HepG2 (cell line): ENCODE measurements around the gene PKM. TPM values are rescaled to one million over a fixed set of nuclear protein-coding genes. Genes with fewer than 3 reads are reported as not detected.
A peak's percentile ranks its signal among the peaks of the same experiment; 100 is the strongest.

ENCODE experiments used
- ARNT2 ChIP-seq: sonication (generic); formaldehyde crosslinking; IDR thresholded peaks from 2 replicates; pipeline ENCODE4 v1.8.0; 2022; ENCODE audit warnings: mild to moderate bottlenecking, low read depth, missing genetic modification reagents, moderate library complexity
- ASH2L ChIP-seq: fragments of 300-600, 200-600 bp; sonication (generic); IDR thresholded peaks from 2 replicates; pipeline ENCODE4 v1.7.0; 2017; ENCODE audit warnings: low read depth, mild to moderate bottlenecking, moderate library complexity, mixed read lengths, low read length; ENCODE audit not compliant: insufficient read length
- MXD4 ChIP-seq: IDR thresholded peaks from 2 replicates; pipeline ENCODE4 v1.6.1; 2016; ENCODE audit warnings: mild to moderate bottlenecking, missing biosample characterization, missing genetic modification reagents
- MYC ChIP-seq: sonication (generic); formaldehyde crosslinking; IDR thresholded peaks from 2 replicates; pipeline ENCODE4 v1.9.0; 2021; ENCODE audit warnings: missing genetic modification reagents, borderline replicate concordance
- NFRKB ChIP-seq: fragments of 450-650 bp; IDR thresholded peaks from 2 replicates; pipeline ENCODE4 v1.6.1; 2017
- ZBTB1 ChIP-seq: sonication (generic); formaldehyde crosslinking; IDR thresholded peaks from 2 replicates; pipeline ENCODE4 v1.4.0; 2020; ENCODE audit warnings: missing genetic modification reagents, borderline replicate concordance
- ZKSCAN8 ChIP-seq: IDR thresholded peaks from 2 replicates; pipeline ENCODE4 v1.6.1; 2016; ENCODE audit warnings: borderline replicate concordance, missing genetic modification reagents, missing compliant biosample characterization
- ZNF10 ChIP-seq: sonication (generic); formaldehyde crosslinking; IDR thresholded peaks from 2 replicates; pipeline ENCODE4 v1.4.0; 2020; ENCODE audit warnings: mild to moderate bottlenecking, low read depth, missing genetic modification reagents, borderline replicate concordance
- ZNF224 ChIP-seq: sonication (generic); formaldehyde crosslinking; IDR thresholded peaks from 2 replicates; pipeline ENCODE4 v1.5.0; 2020; ENCODE audit warnings: mild to moderate bottlenecking, missing genetic modification reagents
- ZNF33B ChIP-seq: sonication (generic); formaldehyde crosslinking; IDR thresholded peaks from 2 replicates; pipeline ENCODE4 v1.5.1; 2020; ENCODE audit warnings: mild to moderate bottlenecking, missing genetic modification reagents
- ZNF496 ChIP-seq: sonication (generic); formaldehyde crosslinking; IDR thresholded peaks from 2 replicates; pipeline ENCODE4 v1.8.1; 2023; ENCODE audit warnings: mild to moderate bottlenecking, moderate library complexity, missing genetic modification reagents; ENCODE audit not compliant: insufficient replicate concordance
- polyA plus RNA-seq, 8 experiments: library from polyadenylated mRNA; depleted of rRNA in 3 of 8; stranded (reverse) in 7 of 8; unstranded in 1 of 8; fragments of >200 nt; fragmentation: Illumina TruSeq in 4 of 8; extraction: Trizol in 4 of 8; gene quantifications; 2 replicates each; pipeline versions ENCODE4 v1.2.1 to v1.2.3, GENCODE V29; 2011 to 2016; ENCODE audit warnings: low read depth in 4 of 8, missing spikeins in 1 of 8, mixed read lengths in 1 of 8; ENCODE audit not compliant: insufficient read depth in 1 of 8
- total RNA-seq, 5 experiments: library from RNA; depleted of rRNA; stranded (reverse); fragments of >200 nt; fragmentation: Illumina TruSeq; extraction: Trizol; gene quantifications; 2 replicates each; pipeline ENCODE4 v1.2.3, GENCODE V29; 2016; ENCODE audit warnings: low read depth in 1 of 5
- TF ChIP-seq, protein P1 (sequence below): sonication (generic); formaldehyde crosslinking; IDR thresholded peaks from 2 replicates; pipeline ENCODE4 v1.4.0; 2020; ENCODE audit warnings: mild to moderate bottlenecking, missing genetic modification reagents
- TF ChIP-seq, protein P2 (sequence below): sonication (generic); formaldehyde crosslinking; IDR thresholded peaks from 2 replicates; pipeline ENCODE4 v1.4.0; 2020; ENCODE audit warnings: missing genetic modification reagents, borderline replicate concordance
- TF ChIP-seq, protein P3 (sequence below), 2 experiments: fragments of 450-650 bp in 1 of 2; sonication (generic) in 1 of 2; formaldehyde crosslinking; IDR thresholded peaks; 2 replicates each; pipeline versions ENCODE4 v1.5.0 to v1.8.0; 2020 to 2022; ENCODE audit warnings: mild to moderate bottlenecking in 1 of 2, missing genetic modification reagents in 1 of 2
- TF ChIP-seq, protein P4 (sequence below): sonication (generic); formaldehyde crosslinking; IDR thresholded peaks from 2 replicates; pipeline ENCODE4 v1.9.0; 2022; ENCODE audit warnings: missing genetic modification reagents, mild to moderate bottlenecking, borderline replicate concordance
- TF ChIP-seq, protein P5 (sequence below): sonication (generic); formaldehyde crosslinking; IDR thresholded peaks from 2 replicates; pipeline ENCODE4 v1.4.0; 2020; ENCODE audit warnings: mild to moderate bottlenecking, missing genetic modification reagents
- TF ChIP-seq, protein P6 (sequence below): sonication (generic); formaldehyde crosslinking; IDR thresholded peaks from 2 replicates; pipeline ENCODE4 v1.5.0; 2020; ENCODE audit warnings: missing genetic modification reagents

The PKM gene
- total and polyA plus RNA-seq, 2 of the 13 experiments (the other 11 are each of a cell fraction or from before 2014, with no cell fraction given), result 488 to 780 TPM

DNA sequence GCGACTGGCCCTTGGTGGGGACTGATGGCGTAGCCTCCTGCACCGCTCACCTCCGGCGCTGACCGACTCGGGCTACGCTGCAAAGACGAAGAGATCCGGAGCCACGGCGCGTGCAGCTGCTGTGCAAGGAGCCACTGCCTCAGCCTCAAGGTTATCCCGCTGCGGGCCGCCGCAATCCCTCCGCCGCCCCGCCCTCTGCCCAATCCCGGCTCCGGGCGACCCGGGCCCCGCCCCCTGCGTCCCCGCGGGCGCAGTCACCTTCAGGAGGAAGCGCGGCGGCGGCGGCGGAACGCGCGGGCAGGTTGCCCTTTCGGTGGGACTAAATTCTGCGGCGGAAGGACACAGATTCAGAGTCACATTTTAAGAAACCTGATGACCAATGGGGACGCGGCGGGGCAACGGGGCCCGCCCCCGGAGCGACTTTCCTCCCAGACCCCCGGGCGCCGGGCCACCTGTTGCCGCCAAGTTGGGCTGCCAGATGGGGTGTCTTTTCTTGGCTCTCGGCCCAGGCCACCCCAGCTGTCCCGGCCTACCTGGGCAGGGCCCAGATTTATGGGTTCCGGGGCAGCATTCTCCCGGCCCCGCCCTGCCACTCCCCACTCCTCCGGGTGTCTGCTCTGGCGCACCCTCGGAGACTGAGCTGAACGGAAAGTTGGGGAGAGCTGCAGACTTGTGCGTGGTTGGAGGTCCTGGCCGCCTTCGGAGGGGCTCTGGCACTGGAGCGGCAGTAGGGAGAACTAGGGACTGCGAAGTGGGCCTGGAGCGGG is at the start of gene PKM (continued):
- TF ChIP-seq ZBTB1 (CRISPR knock-in tag) (no peak), ARNT2 (peak; percentile 92), ZNF496 (no peak), ZKSCAN8 (peak; percentile 83; the same call in 1 of the 2 replicates), ASH2L (peak; percentile 77), ZNF10 (CRISPR knock-in tag) (no peak), MYC (CRISPR knock-in tag) (peak; percentile 80), ZNF224 (CRISPR knock-in tag) (no peak; the same call in 1 of the 2 replicates), NFRKB (no peak), ZNF33B (CRISPR knock-in tag) (peak; percentile 46), MXD4 (peak; percentile 34)
- TF ChIP-seq, protein P1, sequence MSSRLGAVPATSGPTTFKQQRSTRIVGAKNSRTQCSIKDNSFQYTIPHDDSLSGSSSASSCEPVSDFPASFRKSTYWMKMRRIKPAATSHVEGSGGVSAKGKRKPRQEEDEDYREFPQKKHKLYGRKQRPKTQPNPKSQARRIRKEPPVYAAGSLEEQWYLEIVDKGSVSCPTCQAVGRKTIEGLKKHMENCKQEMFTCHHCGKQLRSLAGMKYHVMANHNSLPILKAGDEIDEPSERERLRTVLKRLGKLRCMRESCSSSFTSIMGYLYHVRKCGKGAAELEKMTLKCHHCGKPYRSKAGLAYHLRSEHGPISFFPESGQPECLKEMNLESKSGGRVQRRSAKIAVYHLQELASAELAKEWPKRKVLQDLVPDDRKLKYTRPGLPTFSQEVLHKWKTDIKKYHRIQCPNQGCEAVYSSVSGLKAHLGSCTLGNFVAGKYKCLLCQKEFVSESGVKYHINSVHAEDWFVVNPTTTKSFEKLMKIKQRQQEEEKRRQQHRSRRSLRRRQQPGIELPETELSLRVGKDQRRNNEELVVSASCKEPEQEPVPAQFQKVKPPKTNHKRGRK, result no peak; the same call in 1 of the 2 replicates
- TF ChIP-seq, protein P2, sequence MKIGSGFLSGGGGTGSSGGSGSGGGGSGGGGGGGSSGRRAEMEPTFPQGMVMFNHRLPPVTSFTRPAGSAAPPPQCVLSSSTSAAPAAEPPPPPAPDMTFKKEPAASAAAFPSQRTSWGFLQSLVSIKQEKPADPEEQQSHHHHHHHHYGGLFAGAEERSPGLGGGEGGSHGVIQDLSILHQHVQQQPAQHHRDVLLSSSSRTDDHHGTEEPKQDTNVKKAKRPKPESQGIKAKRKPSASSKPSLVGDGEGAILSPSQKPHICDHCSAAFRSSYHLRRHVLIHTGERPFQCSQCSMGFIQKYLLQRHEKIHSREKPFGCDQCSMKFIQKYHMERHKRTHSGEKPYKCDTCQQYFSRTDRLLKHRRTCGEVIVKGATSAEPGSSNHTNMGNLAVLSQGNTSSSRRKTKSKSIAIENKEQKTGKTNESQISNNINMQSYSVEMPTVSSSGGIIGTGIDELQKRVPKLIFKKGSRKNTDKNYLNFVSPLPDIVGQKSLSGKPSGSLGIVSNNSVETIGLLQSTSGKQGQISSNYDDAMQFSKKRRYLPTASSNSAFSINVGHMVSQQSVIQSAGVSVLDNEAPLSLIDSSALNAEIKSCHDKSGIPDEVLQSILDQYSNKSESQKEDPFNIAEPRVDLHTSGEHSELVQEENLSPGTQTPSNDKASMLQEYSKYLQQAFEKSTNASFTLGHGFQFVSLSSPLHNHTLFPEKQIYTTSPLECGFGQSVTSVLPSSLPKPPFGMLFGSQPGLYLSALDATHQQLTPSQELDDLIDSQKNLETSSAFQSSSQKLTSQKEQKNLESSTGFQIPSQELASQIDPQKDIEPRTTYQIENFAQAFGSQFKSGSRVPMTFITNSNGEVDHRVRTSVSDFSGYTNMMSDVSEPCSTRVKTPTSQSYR (CRISPR knock-in tag), result peak; percentile 63; the same call in 1 of the 2 replicates
- TF ChIP-seq, protein P3, sequence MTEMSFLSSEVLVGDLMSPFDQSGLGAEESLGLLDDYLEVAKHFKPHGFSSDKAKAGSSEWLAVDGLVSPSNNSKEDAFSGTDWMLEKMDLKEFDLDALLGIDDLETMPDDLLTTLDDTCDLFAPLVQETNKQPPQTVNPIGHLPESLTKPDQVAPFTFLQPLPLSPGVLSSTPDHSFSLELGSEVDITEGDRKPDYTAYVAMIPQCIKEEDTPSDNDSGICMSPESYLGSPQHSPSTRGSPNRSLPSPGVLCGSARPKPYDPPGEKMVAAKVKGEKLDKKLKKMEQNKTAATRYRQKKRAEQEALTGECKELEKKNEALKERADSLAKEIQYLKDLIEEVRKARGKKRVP (CRISPR knock-in tag; IDR thresholded peaks at IDR 0.05), result peak in 1 of 2 experiments; percentile 64; a peak in 2 of 4 replicates
- TF ChIP-seq, protein P4, sequence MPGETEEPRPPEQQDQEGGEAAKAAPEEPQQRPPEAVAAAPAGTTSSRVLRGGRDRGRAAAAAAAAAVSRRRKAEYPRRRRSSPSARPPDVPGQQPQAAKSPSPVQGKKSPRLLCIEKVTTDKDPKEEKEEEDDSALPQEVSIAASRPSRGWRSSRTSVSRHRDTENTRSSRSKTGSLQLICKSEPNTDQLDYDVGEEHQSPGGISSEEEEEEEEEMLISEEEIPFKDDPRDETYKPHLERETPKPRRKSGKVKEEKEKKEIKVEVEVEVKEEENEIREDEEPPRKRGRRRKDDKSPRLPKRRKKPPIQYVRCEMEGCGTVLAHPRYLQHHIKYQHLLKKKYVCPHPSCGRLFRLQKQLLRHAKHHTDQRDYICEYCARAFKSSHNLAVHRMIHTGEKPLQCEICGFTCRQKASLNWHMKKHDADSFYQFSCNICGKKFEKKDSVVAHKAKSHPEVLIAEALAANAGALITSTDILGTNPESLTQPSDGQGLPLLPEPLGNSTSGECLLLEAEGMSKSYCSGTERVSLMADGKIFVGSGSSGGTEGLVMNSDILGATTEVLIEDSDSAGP, result peak; percentile 94
- TF ChIP-seq, protein P5, sequence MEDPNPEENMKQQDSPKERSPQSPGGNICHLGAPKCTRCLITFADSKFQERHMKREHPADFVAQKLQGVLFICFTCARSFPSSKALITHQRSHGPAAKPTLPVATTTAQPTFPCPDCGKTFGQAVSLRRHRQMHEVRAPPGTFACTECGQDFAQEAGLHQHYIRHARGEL, result no peak; the same call in 1 of the 2 replicates
- TF ChIP-seq, protein P6, sequence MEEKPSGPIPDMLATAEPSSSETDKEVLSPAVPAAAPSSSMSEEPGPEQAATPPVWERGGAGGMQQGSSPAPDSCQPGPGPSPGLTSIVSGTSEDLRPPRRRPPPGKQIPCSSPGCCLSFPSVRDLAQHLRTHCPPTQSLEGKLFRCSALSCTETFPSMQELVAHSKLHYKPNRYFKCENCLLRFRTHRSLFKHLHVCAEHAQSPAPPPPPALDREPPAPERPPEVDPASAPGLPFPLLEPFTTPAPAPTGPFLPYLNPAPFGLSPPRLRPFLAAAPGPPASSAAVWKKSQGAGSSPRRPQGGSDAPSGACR (CRISPR knock-in tag), result no peak; the same call in 1 of the 2 replicates
